AG04450 (cell line): ENCODE results near the gene ATP13A4. TPM values are rescaled to one million over a fixed set of nuclear protein-coding genes. Genes with fewer than 3 reads are reported as not detected.

Source experiments
- CTCF ChIA-PET: fragments of 300-600, 350-600 bp; formaldehyde crosslinking; extraction: SDS; loops from one replicate; lab custom pipeline; 2022; ENCODE audit warnings: antibody characterized with exemption, inconsistent platforms; lab: Charles Lee
- POLR2A ChIA-PET: fragments of 350-600 bp; formaldehyde crosslinking; extraction: SDS; loops from one replicate; lab custom pipeline; 2021; ENCODE audit warnings: antibody characterized with exemption, inconsistent platforms; lab: Yijun Ruan, JAX
- DNase-seq: peaks from one replicate; pipeline ENCODE4 v3.0.0-alpha.2; 2011; ENCODE audit warnings: low read depth, low spot score
- H3K27ac ChIP-seq: one replicate; pipeline ENCODE4 v1.5.1; 2012; ENCODE audit warnings: low read depth, low read length, control low read depth
- H3K27me3 ChIP-seq: one replicate; pipeline ENCODE4 v1.6.0; 2012; ENCODE audit warnings: low read length; ENCODE audit not compliant: control insufficient read depth, insufficient read depth
- H3K4me3 ChIP-seq: 2 replicates; pipeline ENCODE4 v1.5.1; 2011; ENCODE audit warnings: mild to moderate bottlenecking, low read depth, low read length, control low read depth
- H3K9me3 ChIP-seq: 2 replicates; pipeline ENCODE4 v1.5.1; 2012; ENCODE audit warnings: low read length; ENCODE audit not compliant: control insufficient read depth, insufficient read depth
- CTCF ChIP-seq: IDR thresholded peaks from 2 replicates; pipeline ENCODE4 v1.5.1; 2011; ENCODE audit warnings: low read depth, low read length, control low read depth, inconsistent platforms
- polyA plus RNA-seq: library from polyadenylated mRNA; depleted of rRNA; stranded (reverse); fragments of >200 nt; gene quantifications from 2 replicates; pipeline ENCODE4 v1.2.3, GENCODE V29; 2011; rRNA removed

The ATP13A4 gene
- polyA plus RNA-seq, 1 experiment: 0.04 TPM

- H3K9me3 ChIP-seq: no peaks in the 10 kb centered on the region
- ChIA-PET CTCF (no interaction called here), POLR2A (no interaction called here)
- DNase-seq: no peak
- H3K27ac ChIP-seq: no peak overlapping the region
- no peak overlapping the region for H3K4me3 ChIP-seq
- TF ChIP-seq CTCF: no peak
- no peaks in the 10 kb centered on the region for H3K27me3 ChIP-seq
These were observed 186.8 kb downstream of the ATP13A4 start for GRCh38 chr3:193367868-193368267.

DNA sequence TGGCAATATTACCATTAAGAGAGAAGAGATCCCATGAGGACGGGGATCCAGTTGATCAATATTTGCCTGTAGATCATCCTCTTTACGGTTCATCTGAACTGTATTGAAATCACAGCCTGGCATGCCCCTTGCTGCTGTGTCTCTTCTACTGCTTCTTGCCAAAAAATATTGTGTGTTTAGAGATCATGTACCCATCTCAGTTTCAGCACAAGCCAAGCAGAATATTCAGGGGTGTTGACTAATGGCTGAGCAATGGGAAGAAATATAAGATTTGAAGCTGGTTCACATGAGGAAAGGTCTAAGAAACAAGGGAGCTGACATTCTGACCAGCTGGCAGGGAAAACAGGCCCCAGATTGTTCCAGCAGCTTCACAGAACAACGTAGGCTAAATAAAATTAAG, 197.4 kb downstream of the ATP13A4 start:
- DNase-seq: no peak
- TF ChIP-seq CTCF: no peak
- no peak overlapping the region for H3K27ac ChIP-seq
- H3K4me3 ChIP-seq: no peak overlapping the region
- ChIA-PET CTCF (no interaction called here), POLR2A (no interaction called here)
- H3K27me3 ChIP-seq: no peaks in the 10 kb centered on the region
- H3K9me3 ChIP-seq: no peaks in the 10 kb centered on the region

DNA sequence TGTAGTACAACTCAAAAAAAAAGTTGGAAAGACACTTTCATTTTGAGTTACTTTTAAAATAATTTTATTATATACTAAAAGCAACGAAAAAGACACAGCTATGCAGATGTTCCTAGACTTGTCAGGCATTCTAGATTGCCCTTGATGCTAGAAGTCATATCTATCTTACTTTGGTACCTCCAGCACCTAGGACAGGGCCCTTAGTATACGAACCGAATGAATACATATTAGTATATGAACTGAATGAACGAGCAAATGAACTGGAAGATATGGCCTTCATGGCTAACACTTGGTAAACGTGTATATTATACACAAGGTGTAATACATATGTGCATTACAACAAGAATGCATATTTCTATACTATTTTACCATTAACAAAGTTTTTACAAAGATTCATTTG, 200.3 kb downstream of the ATP13A4 start:
- Histone ChIP-seq H3K27me3 (no peaks in the 10 kb centered on the region), H3K27ac (no peak overlapping the region), H3K9me3 (no peaks in the 10 kb centered on the region), H3K4me3 (no peak overlapping the region)
- ChIA-PET CTCF (no interaction called here), POLR2A (no interaction called here)
- TF ChIP-seq CTCF: no peak
- DNase-seq: no peak

Other genes starting within 250 kb of the ATP13A4 start
- gene ATP13A5, start 176.1 kb downstream of the ATP13A4 start, polyA plus RNA-seq: not detected in 2 replicates
- gene OPA1, start 38.3 kb upstream of the ATP13A4 start, polyA plus RNA-seq: 42.8 and 52.1 TPM in 2 replicates